GM21423 (cell line): ENCODE data around the gene UCK2.

Experiments used
- ATAC-seq: cut with Tn5 transposase; IDR thresholded peaks from one replicate; pipeline ENCODE4 v1.9.1; 2021; ENCODE audit warnings: mild to moderate bottlenecking, moderate library complexity; ENCODE audit not compliant: unreplicated experiment

Gene UCK2

DNA sequence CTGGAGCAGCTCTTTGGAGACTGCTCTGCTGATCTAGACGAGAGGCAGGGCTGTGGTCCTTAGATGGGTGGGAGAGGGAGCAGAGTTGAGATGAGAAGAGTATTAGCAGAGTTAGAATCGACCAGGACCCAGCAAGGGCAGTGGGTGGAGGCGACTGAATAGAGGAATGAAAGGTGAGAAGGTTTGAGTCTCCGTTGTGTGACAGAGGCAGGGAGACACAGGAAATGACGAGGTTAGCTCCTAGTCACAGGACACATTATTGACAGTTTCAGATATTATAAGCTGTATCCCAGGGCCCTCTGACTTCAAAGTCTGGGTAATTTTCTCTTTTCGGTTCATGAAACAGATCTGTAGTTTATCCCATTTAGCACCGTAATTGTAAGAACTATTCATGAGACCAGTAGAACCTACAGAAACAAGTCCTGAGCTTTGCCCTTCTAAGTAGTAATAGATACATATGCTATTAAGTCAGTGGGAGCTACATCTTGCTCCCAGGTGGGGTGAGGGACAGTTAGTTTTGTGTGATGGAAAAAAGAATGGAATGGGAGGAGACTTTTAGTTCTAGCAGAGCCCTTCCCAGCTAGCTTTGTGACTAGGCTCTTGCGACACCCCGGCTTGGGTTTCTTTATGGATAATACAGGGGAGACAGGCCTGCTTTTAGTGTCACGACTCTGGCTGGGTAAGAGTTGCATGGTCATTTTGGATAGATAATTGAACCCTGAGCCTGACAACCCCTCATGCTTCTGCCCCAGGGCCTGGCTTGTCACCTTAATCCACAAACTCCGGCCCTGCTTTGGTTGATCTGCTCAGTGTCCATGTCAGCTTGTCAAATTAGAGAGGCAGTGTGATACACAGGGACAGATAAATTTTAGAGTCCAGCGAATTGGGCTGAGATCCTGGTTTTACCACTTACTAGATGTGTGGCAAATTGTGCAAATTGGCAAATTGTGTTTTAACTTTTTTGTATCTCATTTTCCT, 70.2 kb downstream of the UCK2 start:
- ATAC-seq = no peak

DNA sequence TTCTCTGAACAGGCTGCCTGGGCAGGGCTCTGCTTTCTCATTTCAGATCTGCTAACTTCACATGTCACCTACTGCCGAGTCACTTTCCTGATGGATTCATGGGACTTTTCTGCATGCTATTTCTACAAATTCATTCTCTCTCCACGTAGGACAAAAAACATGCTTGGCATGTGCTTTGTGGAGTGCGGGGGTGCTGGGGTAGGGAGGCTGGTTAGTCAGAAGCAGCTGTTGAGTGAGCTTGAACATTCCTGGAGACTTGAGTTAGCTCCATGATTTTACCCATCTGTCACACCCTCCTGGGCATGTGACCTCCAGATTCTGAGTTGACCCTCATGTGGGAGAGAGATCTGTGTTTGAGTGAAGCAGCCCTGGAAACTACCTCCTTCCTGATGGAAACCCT, 71.4 kb downstream of the UCK2 start:
- no peak for ATAC-seq

DNA sequence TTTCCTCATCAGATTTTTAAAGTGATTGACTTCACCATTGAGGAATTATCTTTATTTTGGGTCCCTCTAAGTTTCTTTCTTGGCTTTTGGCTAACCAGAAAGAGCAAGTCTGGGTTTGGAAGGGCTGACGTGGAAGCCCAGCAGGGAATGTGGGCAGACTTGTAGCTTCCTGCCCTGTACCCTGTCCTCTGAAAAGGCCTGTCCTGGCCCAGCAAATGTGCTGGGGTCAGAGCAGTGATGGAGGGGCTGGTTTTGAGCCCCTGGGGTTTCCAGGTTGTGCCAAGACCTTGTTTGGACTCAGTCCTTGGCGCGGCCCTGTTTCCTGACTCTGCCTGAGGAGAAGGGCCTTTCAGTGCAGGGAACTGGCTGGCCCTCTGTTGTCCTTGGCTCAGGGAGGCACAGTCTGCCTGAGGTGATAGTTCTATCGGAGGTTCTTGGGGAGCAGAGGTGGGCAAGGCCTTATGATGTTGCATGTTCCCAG, 72.1 kb downstream of the UCK2 start:
- ATAC-seq = no peak

DNA sequence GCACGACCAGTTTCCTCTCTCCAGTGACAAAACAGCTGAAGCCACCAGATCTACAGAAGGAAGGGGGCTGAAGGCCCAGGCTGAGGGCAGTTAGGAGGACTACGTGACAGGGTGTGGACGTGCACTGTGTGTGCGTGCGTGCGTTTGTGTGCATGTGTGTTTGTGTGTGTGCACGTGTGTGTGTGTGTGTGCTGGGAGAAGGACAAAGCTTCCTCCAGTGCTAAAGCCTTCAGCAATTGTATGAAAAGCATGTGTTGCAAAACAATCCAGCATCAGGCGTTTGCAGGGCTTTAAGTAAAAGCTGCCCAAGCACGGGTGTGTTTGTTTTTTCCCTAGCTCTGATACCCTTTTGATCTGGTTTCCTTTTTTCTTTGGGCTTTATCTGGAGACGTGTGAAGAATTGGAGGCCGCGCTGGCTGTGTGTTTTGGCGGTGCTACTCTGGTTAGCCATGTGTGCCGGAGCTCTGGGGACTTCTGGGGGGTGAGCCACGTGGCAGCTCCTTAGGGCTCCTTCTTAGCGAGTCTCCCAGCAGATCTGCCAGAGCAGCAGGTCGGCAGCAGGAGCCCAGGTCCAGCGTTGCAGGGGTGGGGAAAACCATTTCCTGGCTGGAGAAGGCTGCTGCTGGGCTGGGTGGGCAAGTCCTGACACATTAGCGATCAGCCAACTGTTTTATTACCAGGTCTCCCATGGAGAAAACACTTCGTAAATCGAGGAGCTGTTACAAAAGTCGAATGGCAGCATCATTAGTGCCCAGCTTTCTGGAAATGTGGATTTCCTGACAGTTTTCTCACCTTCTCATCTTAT, 73.4 kb downstream of the UCK2 start:
- no peak for ATAC-seq

DNA sequence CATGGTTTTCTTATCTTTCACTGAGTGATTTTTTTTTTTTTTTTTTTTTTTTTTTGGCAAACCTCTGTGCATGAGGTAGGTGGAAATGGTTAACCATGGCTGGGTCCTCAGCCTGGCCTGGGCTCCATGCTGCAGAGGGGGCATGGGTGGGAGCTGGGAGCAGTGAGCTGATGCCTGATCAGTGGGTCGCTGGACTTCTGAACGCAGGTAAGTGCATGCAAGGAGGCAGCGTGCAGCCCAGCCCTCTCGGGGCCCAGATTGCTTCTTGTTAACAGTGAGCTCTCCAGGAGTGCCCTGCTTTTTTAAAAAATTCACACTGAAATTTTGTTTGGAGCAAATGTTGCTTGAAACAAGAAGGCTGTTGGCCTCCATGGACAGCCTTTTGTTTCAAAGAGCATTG, 75.2 kb downstream of the UCK2 start:
- ATAC-seq = no peak

DNA sequence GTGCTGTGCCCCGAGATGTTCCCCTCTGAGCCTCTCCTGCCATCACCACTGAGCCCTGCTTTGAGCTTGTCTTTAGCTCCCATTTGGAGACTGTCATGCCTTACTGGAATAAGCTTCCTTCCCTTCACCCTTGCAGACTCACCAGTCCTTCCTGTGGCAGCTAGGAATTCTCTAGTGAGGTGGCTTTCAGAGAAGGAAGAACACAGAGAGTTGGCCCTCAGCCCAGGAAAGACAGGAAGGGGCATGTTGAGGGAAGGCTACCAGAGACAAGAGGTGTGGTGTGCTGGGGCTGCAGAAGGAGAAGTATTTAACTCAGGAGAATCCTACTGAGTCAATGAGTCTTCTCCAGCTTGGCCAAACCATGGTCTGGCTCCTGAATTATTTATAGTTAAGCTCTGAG, 76.3 kb downstream of the UCK2 start:
- ATAC-seq = no peak

DNA sequence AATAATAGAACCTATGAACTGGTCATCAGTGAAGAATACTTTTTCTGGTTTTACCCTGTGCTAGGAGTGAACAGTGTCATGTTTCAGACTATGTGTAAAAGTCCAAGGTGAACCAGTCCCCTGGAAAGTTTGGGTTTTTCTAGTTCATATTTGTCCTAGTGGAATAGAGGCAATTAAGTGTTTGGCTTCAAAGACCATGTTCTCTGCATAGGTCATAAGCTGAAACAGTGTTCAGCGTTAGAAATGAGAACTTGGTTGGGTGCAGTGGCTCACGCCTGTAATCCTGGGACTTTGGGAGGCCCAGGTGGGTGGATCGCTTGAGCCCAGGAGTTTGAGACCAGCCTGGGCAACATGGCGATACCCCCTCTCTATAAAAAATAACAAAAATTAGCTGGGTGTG, 77.5 kb downstream of the UCK2 start:
- ATAC-seq = no peak

DNA sequence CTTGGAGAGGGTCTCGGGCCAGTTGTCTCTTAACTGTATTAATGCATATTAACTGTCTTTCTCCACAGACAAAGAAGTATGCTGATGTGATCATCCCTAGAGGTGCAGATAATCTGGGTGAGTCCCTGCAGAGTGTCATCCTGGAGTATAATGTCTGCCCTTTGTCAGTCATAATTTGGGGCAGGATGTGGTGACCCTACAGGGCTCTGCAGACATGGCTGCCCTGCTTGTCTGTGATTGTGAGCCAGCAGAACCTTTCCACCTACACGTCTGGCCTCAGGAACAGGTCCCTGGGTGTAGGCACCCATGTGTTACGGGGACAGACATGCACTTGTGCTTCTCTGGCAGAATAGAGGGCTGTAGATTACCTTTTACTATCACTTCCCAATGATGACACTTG, 78.4 kb downstream of the UCK2 start:
- ATAC-seq = no peak

DNA sequence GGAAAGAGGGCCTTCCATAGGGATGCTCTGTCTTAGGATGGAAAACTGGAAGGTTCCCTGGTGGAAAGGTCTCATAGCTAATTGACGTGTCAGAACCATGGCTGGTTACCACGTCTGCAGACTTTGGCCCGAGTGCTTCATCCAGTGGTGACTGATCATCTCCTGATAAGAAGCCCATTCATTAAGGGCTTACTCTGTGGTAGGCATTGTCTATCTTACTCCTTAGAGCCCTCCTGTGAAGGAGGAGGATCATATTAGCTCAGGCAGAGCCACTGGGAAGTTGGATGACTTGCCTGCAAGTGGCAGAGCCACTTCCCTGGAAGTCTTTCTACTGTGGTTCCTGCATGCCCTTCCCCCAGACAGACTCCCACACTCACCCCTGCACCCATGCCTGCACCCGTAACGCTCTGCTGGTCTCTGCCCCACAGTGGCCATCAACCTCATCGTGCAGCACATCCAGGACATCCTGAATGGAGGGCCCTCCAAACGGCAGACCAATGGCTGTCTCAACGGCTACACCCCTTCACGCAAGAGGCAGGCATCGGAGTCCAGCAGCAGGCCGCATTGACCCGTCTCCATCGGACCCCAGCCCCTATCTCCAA, 79.9 kb downstream of the UCK2 start:
- ATAC-seq = no peak

DNA sequence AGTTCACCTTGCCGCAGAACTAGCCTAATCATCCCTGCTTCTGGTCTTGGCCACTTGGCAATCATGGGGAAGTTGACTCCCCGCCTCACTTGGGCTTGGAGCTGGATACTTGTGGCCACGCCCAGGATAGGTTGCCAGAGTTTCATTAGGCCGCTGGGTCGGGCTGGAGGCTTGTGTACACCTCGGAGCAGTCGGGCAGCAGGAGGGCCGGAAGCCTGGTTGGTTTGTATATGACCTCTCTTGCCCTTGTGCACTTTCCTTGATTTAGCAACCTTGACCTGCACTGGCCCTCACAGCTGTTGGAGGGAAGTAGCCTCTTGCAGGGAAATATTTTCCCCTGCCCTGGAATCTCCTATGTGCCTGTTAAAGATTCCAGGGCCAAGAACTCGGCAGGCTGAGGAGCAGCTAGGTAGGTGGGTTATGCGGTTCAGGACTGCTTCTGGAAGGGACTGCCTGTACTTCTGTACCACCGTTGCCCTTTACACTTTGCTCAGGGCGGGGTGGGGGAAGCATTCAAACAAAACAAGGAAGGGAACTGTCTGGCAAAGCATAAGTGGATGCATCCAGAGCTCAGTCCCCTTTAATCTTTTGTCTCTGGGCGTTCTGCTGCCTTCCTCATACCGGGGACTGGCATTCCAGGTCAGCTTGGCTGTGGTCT, 83.5 kb downstream of the UCK2 start:
- no peak for ATAC-seq

DNA sequence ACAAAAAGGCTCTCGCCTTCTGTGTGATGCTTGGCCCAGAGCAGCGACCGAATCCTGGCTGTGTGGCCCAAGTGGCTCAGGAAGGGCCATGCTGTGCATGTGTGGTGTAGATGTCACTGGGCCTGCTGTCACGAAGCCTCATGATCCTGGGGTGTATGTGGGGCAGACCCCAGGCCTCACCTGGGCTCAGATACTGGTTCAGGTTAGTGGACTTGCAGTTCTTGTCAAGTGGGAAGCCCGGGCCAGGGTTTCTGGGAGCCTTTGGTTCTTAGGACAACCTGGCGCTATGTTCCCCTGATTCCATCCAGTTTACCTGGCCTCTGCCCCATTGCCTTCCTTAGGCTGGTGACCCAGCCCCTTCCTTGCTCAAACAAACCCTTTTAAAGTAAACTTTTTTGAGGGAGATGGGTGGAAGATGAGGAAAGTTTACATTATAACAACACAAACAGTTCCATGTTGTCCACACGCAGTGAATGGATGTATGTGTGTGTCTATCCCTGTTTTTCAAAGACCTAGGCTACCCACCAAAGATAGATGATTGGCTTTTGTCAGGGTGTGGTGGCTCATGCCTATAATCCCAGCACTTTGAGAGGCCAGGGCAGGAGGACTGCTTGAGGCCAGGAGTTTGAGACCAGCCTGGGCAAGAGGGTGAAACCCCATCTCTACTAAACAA, 84.3 kb downstream of the UCK2 start:
- no peak for ATAC-seq

DNA sequence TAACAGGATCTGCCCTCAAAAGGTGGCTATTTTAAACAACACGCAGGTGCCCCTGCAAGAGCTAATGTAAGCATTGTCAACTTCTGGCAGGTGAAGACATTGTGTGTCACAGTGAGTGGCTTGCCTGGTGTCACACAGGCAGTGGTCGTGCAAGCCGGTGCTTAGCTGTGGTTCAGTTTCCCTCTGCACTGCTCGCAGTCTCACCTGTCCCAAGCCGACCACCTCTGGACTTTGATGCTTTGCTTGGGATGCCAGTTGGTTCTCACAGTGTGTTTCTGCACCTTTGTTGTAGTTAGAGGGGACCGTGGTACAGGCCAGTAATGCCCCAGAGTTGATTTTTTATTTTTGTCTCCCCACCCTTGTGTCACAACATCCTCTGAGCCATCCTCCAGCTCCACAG, 85.2 kb downstream of the UCK2 start:
- no peak for ATAC-seq

DNA sequence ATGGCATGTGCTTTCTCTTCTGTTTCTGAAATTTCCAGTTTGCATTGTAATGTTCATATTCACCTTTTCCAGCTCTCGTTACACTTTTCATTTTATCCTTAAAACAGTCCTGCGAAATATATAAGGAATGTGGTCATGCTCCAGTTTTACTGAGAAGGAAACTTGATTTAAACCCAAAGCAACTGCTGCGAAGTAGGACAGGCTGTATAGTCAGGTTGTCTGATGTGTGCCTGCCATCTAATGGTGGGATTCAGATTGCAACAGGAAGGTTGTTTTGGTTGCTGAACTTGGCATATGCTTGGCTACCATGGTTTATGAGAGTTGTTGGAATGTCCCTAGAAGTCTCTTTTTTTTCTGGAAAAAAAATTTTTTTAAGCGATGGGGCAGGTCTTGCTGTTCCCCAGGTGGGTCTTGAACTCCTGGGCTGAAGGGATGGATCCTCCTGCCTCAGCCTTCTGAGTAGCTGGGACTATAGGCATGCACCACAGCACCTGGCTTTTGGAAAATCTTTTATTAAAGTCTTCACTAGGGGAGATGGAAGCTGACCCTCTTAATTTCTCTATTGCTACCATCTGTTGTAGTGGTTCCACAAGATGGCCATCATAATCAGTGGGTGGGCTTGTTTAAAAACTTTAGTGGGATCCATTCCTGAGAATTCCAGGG, 86.9 kb downstream of the UCK2 start:
- ATAC-seq = peak; percentile 86

DNA sequence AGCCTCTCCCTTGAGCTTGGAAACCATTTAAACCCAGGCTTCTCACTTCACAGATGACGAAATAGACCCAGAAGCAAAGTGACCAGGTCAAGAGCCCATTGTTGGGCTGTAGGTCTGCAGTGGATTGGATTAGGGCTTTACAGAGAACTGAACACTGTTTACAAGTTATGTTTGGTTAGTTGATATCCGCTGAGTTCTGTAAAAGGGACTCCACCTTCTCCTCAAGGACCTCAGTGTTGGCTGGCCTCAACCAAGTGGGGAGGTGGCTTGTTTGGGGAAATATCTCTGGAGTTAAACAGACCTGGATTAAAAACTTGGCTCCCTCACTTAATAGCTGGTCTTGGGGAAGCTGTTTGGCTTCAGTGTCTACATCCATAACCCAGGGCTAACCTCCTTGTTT, 88.1 kb downstream of the UCK2 start:
- ATAC-seq = no peak

DNA sequence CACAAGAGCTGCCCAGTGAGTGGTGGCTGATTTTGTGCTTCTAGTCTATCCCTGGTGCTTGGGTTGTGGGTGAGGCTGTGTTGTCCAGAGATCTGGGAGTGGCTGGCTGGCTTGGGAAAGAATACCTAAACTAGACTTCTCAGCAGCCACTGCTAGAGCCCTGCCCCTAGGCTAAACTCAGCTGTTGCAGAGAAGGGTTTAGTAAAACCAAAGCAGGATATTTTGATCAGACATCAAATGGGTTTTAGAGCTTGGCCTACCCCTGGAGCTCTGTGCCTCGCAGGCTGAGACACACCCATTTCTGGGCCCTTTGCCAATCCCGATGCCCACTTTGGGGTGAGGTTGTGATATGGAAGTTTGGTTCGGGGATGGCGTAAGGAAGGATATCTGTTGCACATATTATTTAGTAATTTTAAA, 88.5 kb downstream of the UCK2 start:
- ATAC-seq = no peak

DNA sequence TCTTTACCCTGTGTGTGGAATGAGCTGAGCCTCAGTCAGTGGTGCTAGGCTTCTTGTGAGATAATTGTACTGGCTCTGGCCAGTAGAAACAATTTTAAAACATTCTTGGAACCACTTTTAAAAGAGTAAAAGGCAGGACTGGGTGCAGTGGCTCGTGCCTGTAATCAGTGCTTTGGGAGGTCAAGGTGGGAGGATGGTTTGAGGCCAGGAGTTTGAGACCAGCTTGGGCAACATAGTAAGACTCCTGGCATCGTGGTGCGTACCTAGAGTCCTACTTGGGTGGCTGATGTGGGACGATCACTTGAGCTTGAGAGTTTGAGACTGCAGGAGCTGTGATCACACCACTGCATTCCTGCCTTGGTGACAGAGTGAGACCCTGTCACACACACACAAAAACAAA, 89.8 kb downstream of the UCK2 start:
- no peak for ATAC-seq

DNA sequence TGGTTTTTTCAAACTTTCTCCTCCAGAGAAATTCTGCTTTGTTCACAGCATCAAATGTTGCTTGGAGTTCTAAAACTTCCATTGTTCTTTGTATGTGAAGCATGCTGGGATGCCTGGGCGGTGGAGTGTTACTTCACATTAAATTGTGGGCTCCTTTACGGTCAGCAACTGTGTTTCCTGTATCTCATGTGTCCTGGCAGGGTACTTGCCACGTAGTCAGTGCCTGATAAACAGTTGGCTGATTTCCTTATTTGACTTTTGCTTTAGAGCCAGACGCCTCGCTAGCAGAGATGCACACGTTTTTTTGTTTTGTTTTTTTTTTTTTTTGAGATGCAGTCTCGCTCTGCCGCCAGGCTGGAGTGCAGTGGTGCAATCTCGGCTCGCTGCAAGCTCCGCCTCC, 96.7 kb downstream of the UCK2 start:
- ATAC-seq = no peak

DNA sequence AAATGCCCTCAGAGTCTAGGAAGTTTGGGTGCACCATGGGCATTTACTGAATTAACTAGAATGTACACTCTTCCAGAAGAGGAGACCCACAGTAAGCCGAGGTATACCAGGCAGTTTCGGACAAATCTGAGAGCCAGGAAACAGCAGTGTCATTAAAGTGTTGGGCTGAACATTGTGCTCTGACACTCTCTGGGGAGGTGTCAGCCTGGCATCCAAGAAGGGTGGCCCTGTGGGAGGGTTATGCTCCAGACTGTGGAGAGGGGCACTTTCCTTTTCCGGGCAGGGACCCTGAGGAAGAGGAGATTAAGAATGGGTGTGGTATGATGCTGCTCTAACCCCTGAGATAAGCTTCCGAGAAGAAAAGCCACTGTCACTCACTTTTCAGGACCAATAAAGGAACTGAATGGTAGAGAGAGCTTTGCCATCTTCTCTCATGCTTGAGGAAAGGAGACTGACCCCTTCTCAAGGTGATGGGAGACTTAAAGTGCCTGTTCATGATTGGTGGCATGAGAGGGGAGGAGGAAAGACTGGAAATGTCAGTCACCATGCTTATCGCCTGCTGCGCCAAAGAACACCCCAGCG, 98.2 kb downstream of the UCK2 start:
- no peak for ATAC-seq

DNA sequence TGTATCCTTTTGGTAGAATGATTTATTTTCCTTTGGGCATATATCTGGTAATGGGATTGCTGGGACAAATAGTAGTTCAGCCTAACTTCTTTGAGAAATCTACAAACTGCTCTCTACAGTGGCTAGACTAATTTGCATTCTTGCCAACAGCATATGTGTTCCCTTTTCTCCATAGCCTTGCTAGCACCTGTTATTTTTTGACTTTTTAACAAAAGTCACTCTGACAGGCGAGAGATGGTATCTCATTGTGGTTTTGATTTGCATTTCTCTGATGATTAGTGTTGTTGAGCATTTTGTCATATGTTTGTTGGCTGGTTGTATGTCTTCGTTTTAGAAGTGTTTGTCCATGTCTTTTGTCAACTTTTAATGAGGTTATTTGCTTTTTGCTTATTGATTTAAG, 99.8 kb downstream of the UCK2 start:
- ATAC-seq = peak; percentile 59
